T47D (cell line): ENCODE data around the gene RGS12.

Source experiments
- DNase-seq, 2 experiments: peaks; one replicate each; pipeline versions ENCODE4 v3.0.0 to v3.0.0-alpha.2; 2011 to 2012; ENCODE audit warnings: low read depth in 1 of 2, low spot score in 1 of 2
- JUND ChIP-seq: IDR thresholded peaks from 2 replicates; pipeline ENCODE4 v1.6.1; 2012; ENCODE audit warnings: low read depth
- in situ Hi-C: cut with HindIII; loops from 2 replicates; pipeline ENCODE4 v1.10.0; 2016; ENCODE audit warnings: low sequenced_read_pairs, low pct_unique_long_range_greater_than_20kb

RGS12 gene

DNA sequence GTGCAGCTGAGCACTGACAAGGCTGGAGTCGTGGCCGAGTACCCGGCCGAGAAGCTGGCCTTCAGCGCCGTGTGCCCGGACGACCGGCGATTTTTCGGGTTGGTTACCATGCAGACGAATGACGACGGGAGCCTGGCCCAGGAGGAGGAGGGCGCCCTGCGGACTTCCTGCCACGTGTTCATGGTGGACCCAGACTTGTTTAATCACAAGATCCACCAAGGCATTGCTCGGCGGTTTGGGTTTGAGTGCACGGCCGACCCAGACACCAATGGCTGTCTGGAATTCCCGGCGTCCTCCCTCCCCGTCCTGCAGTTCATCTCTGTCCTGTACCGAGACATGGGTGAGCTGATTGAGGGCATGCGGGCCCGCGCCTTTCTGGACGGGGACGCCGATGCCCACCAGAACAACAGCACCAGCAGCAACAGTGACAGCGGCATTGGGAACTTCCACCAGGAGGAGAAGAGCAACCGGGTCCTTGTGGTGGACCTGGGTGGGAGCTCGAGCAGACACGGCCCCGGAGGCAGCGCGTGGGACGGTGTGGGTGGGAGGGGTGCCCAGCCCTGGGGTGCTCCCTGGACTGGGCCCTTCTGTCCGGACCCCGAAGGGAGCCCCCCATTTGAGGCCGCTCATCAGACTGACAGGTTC lies 24.3 kb downstream of the RGS12 start:
- TF ChIP-seq JUND = no peak
- in situ Hi-C loops = no loop called here
- no peak for DNase-seq

DNA sequence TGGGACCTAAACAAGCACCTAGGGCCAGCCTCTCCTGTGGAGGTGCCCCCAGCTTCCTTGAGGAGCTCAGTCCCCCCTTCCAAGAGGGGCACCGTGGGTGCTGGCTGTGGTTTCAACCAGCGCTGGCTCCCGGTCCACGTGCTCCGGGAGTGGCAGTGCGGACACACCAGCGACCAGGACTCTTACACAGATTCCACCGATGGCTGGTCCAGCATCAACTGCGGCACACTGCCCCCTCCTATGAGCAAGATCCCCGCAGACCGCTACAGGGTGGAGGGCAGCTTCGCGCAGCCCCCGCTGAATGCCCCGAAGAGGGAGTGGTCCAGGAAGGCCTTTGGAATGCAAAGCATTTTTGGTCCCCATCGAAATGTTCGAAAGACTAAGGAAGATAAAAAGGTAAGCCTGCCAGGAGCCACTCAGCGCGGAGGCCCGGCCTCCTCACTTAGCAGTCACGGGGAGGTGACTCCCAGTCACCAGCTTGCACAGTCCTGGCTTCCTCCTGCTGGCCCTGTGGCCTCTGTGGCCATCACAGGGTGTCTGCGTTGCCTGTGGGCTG lies 24.9 kb downstream of the RGS12 start:
- no peak for TF ChIP-seq JUND
- in situ Hi-C loops = no loop called here
- DNase-seq = no peak

- no peak for DNase-seq
- in situ Hi-C loops = no loop called here
- TF ChIP-seq JUND = no peak
Observed at GRCh38 chr4:3318561-3319021, 25.8 kb downstream of the RGS12 start.

GRCh38 chr4:3320361-3321023 lies 27.7 kb downstream of the RGS12 start:
- no peak for DNase-seq
- in situ Hi-C loops = no loop called here
- TF ChIP-seq JUND = no peak

- TF ChIP-seq JUND = no peak
- in situ Hi-C loops = no loop called here
- DNase-seq = no peak
Observed at GRCh38 chr4:3321295-3321889, 28.6 kb downstream of the RGS12 start.

- in situ Hi-C loops = no loop called here
- no peak for DNase-seq
- no peak for TF ChIP-seq JUND
Observed at GRCh38 chr4:3322059-3322550, 29.3 kb downstream of the RGS12 start.

GRCh38 chr4:3323071-3323481 lies 30.3 kb downstream of the RGS12 start:
- in situ Hi-C loops = no loop called here
- DNase-seq = no peak
- no peak for TF ChIP-seq JUND

- TF ChIP-seq JUND = no peak
- in situ Hi-C loops = no loop called here
- no peak for DNase-seq
Observed at GRCh38 chr4:3324093-3324815, 31.4 kb downstream of the RGS12 start.

- in situ Hi-C loops = no loop called here
- no peak for DNase-seq
- no peak for TF ChIP-seq JUND
Observed at GRCh38 chr4:3328814-3329663, 36.2 kb downstream of the RGS12 start.

GRCh38 chr4:3329887-3330286 lies 37.1 kb downstream of the RGS12 start:
- no peak for DNase-seq
- in situ Hi-C loops = no loop called here
- TF ChIP-seq JUND = no peak

- DNase-seq = no peak
- in situ Hi-C loops = no loop called here
- TF ChIP-seq JUND = no peak
Observed at GRCh38 chr4:3330707-3331106, 37.9 kb downstream of the RGS12 start.
